CD4-positive, alpha-beta T cell (primary cell): ENCODE results near the gene ATP4A. TPM values are rescaled to one million over a fixed set of nuclear protein-coding genes. Genes with fewer than 3 reads are reported as not detected.

Experiments used
- ATAC-seq: fragments of 200-7000 bp; cut with Tn5 transposase; one replicate; pipeline ENCODE4 v1.10.0; 2022; ENCODE audit warnings: mild to moderate bottlenecking; ENCODE audit not compliant: poor library complexity
- CTCF ChIA-PET: fragments of 350-600 bp; sonication (Branson Sonifier 250); formaldehyde crosslinking; loops from one replicate; lab custom pipeline; 2021; ENCODE audit warnings: antibody characterized with exemption, inconsistent platforms; lab: Charles Lee
- POLR2A ChIA-PET: fragments of 350-600 bp; sonication (Branson Sonifier 250); formaldehyde crosslinking; loops from one replicate; lab custom pipeline; 2021; ENCODE audit warnings: antibody characterized with exemption, inconsistent platforms; lab: Charles Lee
- DNase-seq, 14 experiments: peaks; one replicate each; pipeline ENCODE4 v3.0.0-alpha.2; 2013 to 2020; ENCODE audit warnings: mixed read lengths in 2 of 14
- H3K27ac ChIP-seq, 2 donors: one replicate each; pipeline versions ENCODE4 v1.5.1 to v1.7.0; 2013; ENCODE audit warnings: low read length in 2 of 2, low read depth in 1 of 2, mild to moderate bottlenecking in 1 of 2
- H3K27me3 ChIP-seq, 2 experiments: 1 replicate in 1 of 2; 2 replicates in 1 of 2; pipeline versions ENCODE4 v1.6.1 to v1.7.0; 2013; ENCODE audit warnings: low read length in 2 of 2, control low read depth in 1 of 2, mild to moderate bottlenecking in 1 of 2, moderate library complexity in 1 of 2; ENCODE audit not compliant: insufficient read depth in 2 of 2, control insufficient read depth in 1 of 2
- H3K36me3 ChIP-seq: one replicate; pipeline ENCODE4 v1.6.1; 2013; ENCODE audit warnings: low read length, control low read depth; ENCODE audit not compliant: insufficient read depth
- H3K4me1 ChIP-seq: one replicate; pipeline ENCODE4 v1.6.1; 2013; ENCODE audit warnings: low read length, control low read depth; ENCODE audit not compliant: insufficient read depth
- H3K4me3 ChIP-seq: one replicate; pipeline ENCODE4 v1.5.1; 2013; ENCODE audit warnings: mild to moderate bottlenecking, low read length, moderate library complexity
- H3K9me3 ChIP-seq, 2 experiments: 1 replicate in 1 of 2; 2 replicates in 1 of 2; pipeline versions ENCODE4 v1.6.1 to v1.7.0; 2013; ENCODE audit warnings: low read length in 2 of 2, mild to moderate bottlenecking in 2 of 2, control low read depth in 1 of 2, moderate library complexity in 1 of 2; ENCODE audit not compliant: control insufficient read depth in 1 of 2, insufficient read depth in 1 of 2
- H3K27ac Mint-ChIP-seq: one replicate; pipeline ENCODE4 v1.8.0; 2020; ENCODE audit warnings: mixed read lengths
- H3K27me3 Mint-ChIP-seq: one replicate; pipeline ENCODE4 v1.8.0; 2021; ENCODE audit warnings: mixed read lengths
- H3K36me3 Mint-ChIP-seq: one replicate; pipeline ENCODE4 v1.8.0; 2021; ENCODE audit warnings: low read depth, mixed read lengths
- H3K4me1 Mint-ChIP-seq: one replicate; pipeline ENCODE4 v1.8.0; 2021; ENCODE audit warnings: low read depth, mixed read lengths
- H3K4me3 Mint-ChIP-seq: one replicate; pipeline ENCODE4 v1.8.0; 2020; ENCODE audit warnings: mild to moderate bottlenecking, mixed read lengths
- H3K9me3 Mint-ChIP-seq: one replicate; pipeline ENCODE4 v1.8.0; 2020; ENCODE audit warnings: mixed read lengths
- intact Hi-C, 2 experiments: fragments of 100-400 bp; cut with DNase I in 1 of 2; cut with micrococcal nuclease in 1 of 2; formaldehyde crosslinking; loops; one replicate each; pipeline versions ENCODE4 v1.15.1 to v1.9.0; 2023 to 2025; cut with DNase I, micrococcal nuclease
- total RNA-seq, 174 experiments: library from RNA in 2 of 174; stranded (reverse) in 2 of 174; gene quantifications; one replicate each; pipeline ENCODE4 v1.2.3 and lab custom pipeline; 2021 to 2026
- TF ChIP-seq, protein P1 (sequence below): fragments of 200-600 bp; IDR thresholded peaks from one replicate; pipeline ENCODE4 v1.8.0; 2022; ENCODE audit warnings: antibody characterized with exemption, mild to moderate bottlenecking

ATP4A gene
- total RNA-seq, 2 experiments from 2014 or later: not detected

DNA sequence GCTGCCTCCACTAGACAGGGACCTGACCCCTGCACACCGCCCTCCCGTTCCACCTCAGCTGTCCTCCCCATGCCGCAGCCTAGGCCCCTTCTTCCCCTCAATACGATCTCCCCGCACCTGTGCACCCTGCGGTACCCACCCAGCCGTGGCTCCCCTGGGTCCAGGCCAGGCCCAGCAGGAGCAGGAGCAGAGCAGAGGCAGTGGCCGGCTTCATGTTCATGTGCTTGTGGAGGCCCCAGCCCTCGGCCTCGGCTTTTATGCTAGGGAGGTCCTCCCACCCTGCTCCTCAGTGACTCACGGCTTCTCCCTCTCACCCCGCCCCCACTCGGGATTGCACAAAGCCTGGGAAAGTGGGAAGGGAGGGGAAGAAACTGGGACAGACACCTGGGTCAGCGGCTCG, 61.8 kb downstream of the ATP4A start:
- Histone ChIP-seq H3K9me3 (no peaks in the 10 kb centered on the region), H3K36me3 (no peaks in the 10 kb centered on the region), H3K27ac (no peak overlapping the region), H3K27me3 (peaks cover 0 to 10% of the 10 kb centered on the region in 2 experiments), H3K4me3 (no peak overlapping the region), H3K4me1 (peaks cover 4% of the 10 kb centered on the region)
- TF ChIP-seq, protein P1, sequence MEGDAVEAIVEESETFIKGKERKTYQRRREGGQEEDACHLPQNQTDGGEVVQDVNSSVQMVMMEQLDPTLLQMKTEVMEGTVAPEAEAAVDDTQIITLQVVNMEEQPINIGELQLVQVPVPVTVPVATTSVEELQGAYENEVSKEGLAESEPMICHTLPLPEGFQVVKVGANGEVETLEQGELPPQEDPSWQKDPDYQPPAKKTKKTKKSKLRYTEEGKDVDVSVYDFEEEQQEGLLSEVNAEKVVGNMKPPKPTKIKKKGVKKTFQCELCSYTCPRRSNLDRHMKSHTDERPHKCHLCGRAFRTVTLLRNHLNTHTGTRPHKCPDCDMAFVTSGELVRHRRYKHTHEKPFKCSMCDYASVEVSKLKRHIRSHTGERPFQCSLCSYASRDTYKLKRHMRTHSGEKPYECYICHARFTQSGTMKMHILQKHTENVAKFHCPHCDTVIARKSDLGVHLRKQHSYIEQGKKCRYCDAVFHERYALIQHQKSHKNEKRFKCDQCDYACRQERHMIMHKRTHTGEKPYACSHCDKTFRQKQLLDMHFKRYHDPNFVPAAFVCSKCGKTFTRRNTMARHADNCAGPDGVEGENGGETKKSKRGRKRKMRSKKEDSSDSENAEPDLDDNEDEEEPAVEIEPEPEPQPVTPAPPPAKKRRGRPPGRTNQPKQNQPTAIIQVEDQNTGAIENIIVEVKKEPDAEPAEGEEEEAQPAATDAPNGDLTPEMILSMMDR: no peak
- ATAC-seq (no peak), DNase-seq (no peak)
- ChIA-PET CTCF (no interaction called here), POLR2A (no interaction called here)
- Mint-ChIP-seq H3K36me3 (no peaks in the 10 kb centered on the region), H3K4me1 (no peaks in the 10 kb centered on the region), H3K27me3 (peaks cover 26% of the 10 kb centered on the region), H3K27ac (no peak overlapping the region), H3K9me3 (no peaks in the 10 kb centered on the region), H3K4me3 (no peak overlapping the region)
- intact Hi-C loops: no loop called here

DNA sequence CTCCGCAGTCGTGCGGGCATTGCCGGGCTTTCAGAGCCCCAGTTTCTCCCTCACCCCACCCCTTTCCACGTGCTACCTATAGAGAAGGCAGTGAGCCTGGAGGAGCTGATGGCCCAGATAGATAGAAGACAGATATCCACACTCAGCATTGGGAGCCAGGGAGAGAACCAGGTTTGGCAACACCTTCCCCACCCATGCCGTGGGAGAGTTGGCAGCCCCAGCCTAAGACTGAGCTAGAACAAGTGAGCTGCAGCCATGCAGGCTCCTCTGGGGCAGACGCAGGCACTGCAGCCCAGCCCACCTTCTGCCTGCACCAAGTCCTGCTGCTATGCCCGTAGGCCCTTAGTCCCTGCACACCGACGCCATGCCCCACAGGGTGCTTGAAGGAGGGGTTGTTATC, 62.8 kb downstream of the ATP4A start:
- Mint-ChIP-seq H3K27me3 (peaks cover 17% of the 10 kb centered on the region), H3K4me3 (no peak overlapping the region), H3K36me3 (no peaks in the 10 kb centered on the region), H3K4me1 (peaks cover under 1% of the 10 kb centered on the region), H3K27ac (no peak overlapping the region), H3K9me3 (no peaks in the 10 kb centered on the region)
- Histone ChIP-seq H3K36me3 (no peaks in the 10 kb centered on the region), H3K9me3 (no peaks in the 10 kb centered on the region), H3K4me1 (peaks cover 5% of the 10 kb centered on the region), H3K4me3 (no peak overlapping the region), H3K27ac (no peak overlapping the region), H3K27me3 (peaks cover 0 to 3% of the 10 kb centered on the region in 2 experiments)
- ATAC-seq (no peak), DNase-seq (no peak)
- intact Hi-C loops: no loop called here
- ChIA-PET POLR2A (no interaction called here), CTCF (no interaction called here)
- TF ChIP-seq, protein P1: no peak

Other genes starting within 250 kb of the ATP4A start
- gene CD22, start 234.5 kb downstream of the ATP4A start, total RNA-seq: under 1 TPM; 0.52 to 0.67 TPM
- not detected for gene FFAR1, start 215.8 kb downstream of the ATP4A start, total RNA-seq
- not detected for gene FFAR3, start 205.2 kb downstream of the ATP4A start, total RNA-seq
- under 1 TPM in 1 of 2 experiments, not detected in 1; 0.14 TPM for gene GPR42, start 192.6 kb downstream of the ATP4A start, total RNA-seq
- gene FFAR2, start 115.4 kb downstream of the ATP4A start, total RNA-seq: under 1 TPM in 1 of 2 experiments, not detected in 1; 0.41 TPM
- gene KRTDAP, start 73.2 kb downstream of the ATP4A start, total RNA-seq: not detected
- gene DMKN, start 50.0 kb downstream of the ATP4A start, total RNA-seq: not detected
- not detected for gene SBSN, start 35.3 kb downstream of the ATP4A start, total RNA-seq
- gene GAPDHS, start 30.2 kb downstream of the ATP4A start, total RNA-seq: not detected
- gene TMEM147, start 18.0 kb downstream of the ATP4A start, total RNA-seq: 10 to 100 TPM; 20.3 to 22.0 TPM
- not detected for gene PMIS2, start 22.5 kb upstream of the ATP4A start, total RNA-seq
- 10 to 100 TPM; 28.4 to 29.9 TPM for gene HAUS5, start 49.1 kb upstream of the ATP4A start, total RNA-seq
- gene RBM42, start 65.4 kb upstream of the ATP4A start, total RNA-seq: 10 to 100 TPM; 45.7 to 48.8 TPM
- gene ETV2, start 78.1 kb upstream of the ATP4A start, total RNA-seq: under 1 TPM; 0.58 to 0.59 TPM
- 100 to 1,000 TPM; 136 to 144 TPM for gene COX6B1, start 84.7 kb upstream of the ATP4A start, total RNA-seq
- gene UPK1A, start 102.9 kb upstream of the ATP4A start, total RNA-seq: under 1 TPM; 0.36 to 0.47 TPM
- gene ZBTB32, start 140.9 kb upstream of the ATP4A start, total RNA-seq: 1 to 10 TPM; 2.2 to 3.3 TPM
- 10 to 100 TPM; 59.4 to 59.7 TPM for gene KMT2B, start 154.3 kb upstream of the ATP4A start, total RNA-seq
- gene IGFLR1, start 178.8 kb upstream of the ATP4A start, total RNA-seq: 10 to 100 TPM; 40.3 to 43.1 TPM
- gene U2AF1L4, start 181.8 kb upstream of the ATP4A start, total RNA-seq: 10 to 100 TPM; 74.6 to 85.8 TPM
- gene PSENEN, start 182.0 kb upstream of the ATP4A start, total RNA-seq: 1 to 10 TPM; 7.3 to 9.4 TPM
- gene LIN37, start 184.9 kb upstream of the ATP4A start, total RNA-seq: 1 to 10 TPM; 4.8 to 6.0 TPM
- gene HSPB6, start 193.4 kb upstream of the ATP4A start, total RNA-seq: not detected
- 10 to 100 TPM; 19.4 to 22.6 TPM for gene PROSER3, start 194.5 kb upstream of the ATP4A start, total RNA-seq
- gene ARHGAP33, start 211.9 kb upstream of the ATP4A start, total RNA-seq: 10 to 100 TPM; 16.4 to 19.5 TPM
- not detected for gene PRODH2, start 249.2 kb upstream of the ATP4A start, total RNA-seq